Progenitor cell of endocrine pancreas (in vitro differentiated cells): ENCODE measurements around the gene BTBD10. TPM values are rescaled to one million over a fixed set of nuclear protein-coding genes. Genes with fewer than 3 reads are reported as not detected.

Source experiments
- DNase-seq: peaks from one replicate; pipeline ENCODE4 v3.0.0; 2021; ENCODE audit warnings: low spot score; ENCODE audit not compliant: unreplicated experiment
- H3K27ac Mint-ChIP-seq: 2 replicates; pipeline ENCODE4 v1.8.0; 2021; ENCODE audit warnings: mild to moderate bottlenecking, moderate library complexity, mixed read lengths
- H3K27me3 Mint-ChIP-seq: 2 replicates; pipeline ENCODE4 v1.8.0; 2021; ENCODE audit warnings: mixed read lengths
- H3K36me3 Mint-ChIP-seq: 2 replicates; pipeline ENCODE4 v1.8.0; 2022; ENCODE audit warnings: mixed read lengths; ENCODE audit not compliant: insufficient read depth
- H3K4me1 Mint-ChIP-seq: 2 replicates; pipeline ENCODE4 v1.8.0; 2021; ENCODE audit warnings: low read depth, mixed read lengths
- H3K4me3 Mint-ChIP-seq: 2 replicates; pipeline ENCODE4 v1.8.0; 2021; ENCODE audit warnings: low read depth, mild to moderate bottlenecking, moderate library complexity, mixed read lengths
- H3K9me3 Mint-ChIP-seq: 2 replicates; pipeline ENCODE4 v1.8.0; 2021; ENCODE audit warnings: low read depth, mixed read lengths
- total RNA-seq: library from RNA; stranded (reverse); gene quantifications from 2 replicates; pipeline ENCODE4 v1.2.1, GENCODE V29; 2021
- TF ChIP-seq, protein P1 (sequence below): fragments of 200-600 bp; sonication (generic); IDR thresholded peaks from one replicate; pipeline ENCODE4 v1.5.0; 2021; ENCODE audit warnings: antibody characterized with exemption, mild to moderate bottlenecking; ENCODE audit not compliant: unreplicated experiment

Gene BTBD10
- total RNA-seq, 1 donor from 2014 or later, result 31.1 TPM

DNA sequence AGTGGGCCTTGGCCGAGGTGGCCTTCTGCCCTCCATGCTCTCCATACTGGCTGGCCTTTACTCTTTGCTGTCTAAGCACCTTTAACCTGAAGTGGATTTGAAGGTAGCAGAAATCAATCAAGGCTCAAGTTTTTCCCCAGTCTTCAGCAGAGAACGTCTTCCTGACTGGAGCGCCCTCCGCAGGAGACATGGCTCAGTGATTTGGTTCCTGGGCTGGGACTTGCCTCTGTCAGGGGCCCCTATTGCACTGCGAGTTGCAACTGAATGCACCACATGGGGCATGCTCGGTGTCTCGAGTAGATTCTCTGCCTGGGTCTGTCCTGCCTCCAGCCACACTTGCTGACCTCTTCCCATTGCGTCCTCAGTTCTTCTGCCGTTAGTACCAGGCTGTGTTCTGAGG is 105.8 kb downstream of the BTBD10 start:
- Mint-ChIP-seq H3K27me3 (no peaks in the 10 kb centered on the region), H3K27ac (no peak overlapping the region), H3K4me3 (no peak overlapping the region)

DNA sequence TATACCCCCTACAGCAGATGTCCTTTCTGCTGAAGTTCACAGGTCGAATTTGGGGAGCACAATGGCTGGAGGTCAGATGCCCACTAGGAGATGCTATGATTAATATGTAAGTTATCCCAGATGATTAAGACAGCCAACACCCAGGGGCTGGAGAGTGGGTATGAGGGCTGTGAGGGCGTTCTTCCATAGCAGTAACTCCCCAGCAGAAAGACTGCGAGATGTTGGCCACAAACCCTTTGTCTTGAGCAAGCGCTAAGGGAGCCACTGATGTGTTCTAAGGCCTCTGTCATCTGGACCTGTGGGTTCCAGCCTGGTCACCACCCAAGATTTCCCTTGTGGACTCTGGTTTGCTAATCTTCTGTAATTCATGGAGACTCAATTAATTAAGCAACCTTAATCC is 107.8 kb downstream of the BTBD10 start:
- no peak overlapping the region for H3K27ac Mint-ChIP-seq
- H3K4me1 Mint-ChIP-seq, result no peaks in the 10 kb centered on the region
- TF ChIP-seq, protein P1, sequence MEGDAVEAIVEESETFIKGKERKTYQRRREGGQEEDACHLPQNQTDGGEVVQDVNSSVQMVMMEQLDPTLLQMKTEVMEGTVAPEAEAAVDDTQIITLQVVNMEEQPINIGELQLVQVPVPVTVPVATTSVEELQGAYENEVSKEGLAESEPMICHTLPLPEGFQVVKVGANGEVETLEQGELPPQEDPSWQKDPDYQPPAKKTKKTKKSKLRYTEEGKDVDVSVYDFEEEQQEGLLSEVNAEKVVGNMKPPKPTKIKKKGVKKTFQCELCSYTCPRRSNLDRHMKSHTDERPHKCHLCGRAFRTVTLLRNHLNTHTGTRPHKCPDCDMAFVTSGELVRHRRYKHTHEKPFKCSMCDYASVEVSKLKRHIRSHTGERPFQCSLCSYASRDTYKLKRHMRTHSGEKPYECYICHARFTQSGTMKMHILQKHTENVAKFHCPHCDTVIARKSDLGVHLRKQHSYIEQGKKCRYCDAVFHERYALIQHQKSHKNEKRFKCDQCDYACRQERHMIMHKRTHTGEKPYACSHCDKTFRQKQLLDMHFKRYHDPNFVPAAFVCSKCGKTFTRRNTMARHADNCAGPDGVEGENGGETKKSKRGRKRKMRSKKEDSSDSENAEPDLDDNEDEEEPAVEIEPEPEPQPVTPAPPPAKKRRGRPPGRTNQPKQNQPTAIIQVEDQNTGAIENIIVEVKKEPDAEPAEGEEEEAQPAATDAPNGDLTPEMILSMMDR, result no peak
- H3K9me3 Mint-ChIP-seq, result no peaks in the 10 kb centered on the region
- H3K27me3 Mint-ChIP-seq, result no peaks in the 10 kb centered on the region
- H3K4me3 Mint-ChIP-seq, result no peak overlapping the region
- H3K36me3 Mint-ChIP-seq, result no peaks in the 10 kb centered on the region
- DNase-seq, result no peak

More for the DNA sequence above, 105.8 kb downstream of the BTBD10 start:
- Mint-ChIP-seq H3K4me1 (no peaks in the 10 kb centered on the region), H3K9me3 (no peaks in the 10 kb centered on the region), H3K36me3 (no peaks in the 10 kb centered on the region)
- no peak for DNase-seq
- TF ChIP-seq, protein P1, result no peak

DNA sequence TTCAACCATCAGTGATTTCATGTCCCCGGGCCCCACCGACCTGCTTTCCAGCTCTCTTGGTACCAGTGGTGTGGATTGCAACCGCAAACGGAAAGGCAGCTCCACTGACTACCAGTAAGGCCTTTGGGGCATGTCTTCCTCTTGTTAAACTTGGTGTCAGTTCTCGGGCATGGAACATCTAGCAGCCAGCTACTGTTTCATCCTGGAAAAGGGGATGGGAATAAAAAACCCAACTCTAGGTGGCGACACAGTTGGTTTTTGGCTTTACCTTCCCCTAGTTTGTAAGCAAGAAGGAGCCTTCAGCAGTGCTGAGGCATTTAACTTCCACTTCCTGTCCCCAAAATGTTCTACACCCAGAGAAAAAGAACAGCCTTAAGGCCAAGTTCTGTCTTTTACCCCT is 108.7 kb downstream of the BTBD10 start:
- Mint-ChIP-seq H3K36me3 (no peaks in the 10 kb centered on the region), H3K4me1 (no peaks in the 10 kb centered on the region), H3K27me3 (no peaks in the 10 kb centered on the region), H3K27ac (peak overlapping the region; percentile 17), H3K9me3 (no peaks in the 10 kb centered on the region), H3K4me3 (no peak overlapping the region)
- no peak for DNase-seq
- TF ChIP-seq, protein P1, result no peak

DNA sequence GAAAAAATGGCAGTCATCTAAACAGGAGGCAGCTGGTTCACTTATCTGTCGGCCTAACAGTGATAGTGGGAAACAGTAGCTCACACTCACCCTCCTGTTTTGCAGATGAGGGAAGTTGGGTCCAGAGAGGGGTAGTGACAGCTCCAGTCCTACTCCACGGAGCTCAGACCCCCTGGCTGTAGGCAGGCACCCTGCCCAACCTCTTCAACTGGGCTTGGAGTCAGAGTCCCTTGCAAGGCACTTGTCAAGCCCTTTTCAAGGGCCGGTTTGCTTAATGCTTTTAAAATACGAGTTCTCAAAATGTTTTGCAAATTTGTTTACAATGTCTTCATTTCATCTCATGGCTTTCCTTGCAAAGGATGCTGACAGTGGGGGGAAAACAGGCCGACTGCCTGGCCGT is 110.3 kb downstream of the BTBD10 start:
- H3K36me3 Mint-ChIP-seq, result no peaks in the 10 kb centered on the region
- DNase-seq, result no peak
- H3K27me3 Mint-ChIP-seq, result no peaks in the 10 kb centered on the region
- no peak overlapping the region for H3K4me3 Mint-ChIP-seq
- H3K4me1 Mint-ChIP-seq, result no peaks in the 10 kb centered on the region
- TF ChIP-seq, protein P1, result no peak
- no peak overlapping the region for H3K27ac Mint-ChIP-seq
- H3K9me3 Mint-ChIP-seq, result no peaks in the 10 kb centered on the region

DNA sequence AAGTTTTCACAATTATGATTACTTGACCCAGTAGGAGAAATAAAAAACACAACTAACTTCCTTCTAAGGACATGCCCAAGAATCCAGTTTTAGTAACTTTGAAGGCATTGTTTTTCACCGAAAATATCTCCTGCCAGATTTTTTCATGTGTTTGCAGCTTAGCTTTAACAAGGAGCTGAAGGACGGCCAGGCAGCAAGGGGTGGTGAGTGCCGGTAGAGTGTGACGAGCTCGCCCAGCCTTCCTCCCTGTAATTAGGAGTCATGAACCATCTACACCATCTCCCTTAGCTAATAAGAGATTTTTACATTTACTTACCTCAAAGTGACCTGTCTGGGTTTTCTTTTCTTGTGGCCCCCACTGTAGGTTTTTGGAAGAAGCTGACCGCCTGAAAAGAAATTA is 113.4 kb downstream of the BTBD10 start:
- TF ChIP-seq, protein P1, result no peak
- no peak overlapping the region for H3K4me3 Mint-ChIP-seq

More for the DNA sequence above, 113.4 kb downstream of the BTBD10 start:
- Mint-ChIP-seq H3K36me3 (no peaks in the 10 kb centered on the region), H3K27ac (no peak overlapping the region), H3K27me3 (no peaks in the 10 kb centered on the region), H3K9me3 (no peaks in the 10 kb centered on the region), H3K4me1 (no peaks in the 10 kb centered on the region)
- no peak for DNase-seq
